HL-60 (cell line): ENCODE results near the gene PSAP.

Experiments used
- POLR2AphosphoS5 ChIP-seq: IDR thresholded peaks from 2 replicates; pipeline ENCODE4 v1.6.1; 2012; ENCODE audit warnings: low read depth
- TF ChIP-seq, protein P1 (sequence below): IDR thresholded peaks from one replicate; pipeline ENCODE4 v1.5.1; 2011; ENCODE audit warnings: low read length, control low read depth, inconsistent platforms; ENCODE audit not compliant: insufficient read depth
- TF ChIP-seq, protein P2 (sequence below): IDR thresholded peaks from 2 replicates; pipeline ENCODE4 v1.6.1; 2012; ENCODE audit warnings: low read depth; ENCODE audit not compliant: insufficient replicate concordance

DNA sequence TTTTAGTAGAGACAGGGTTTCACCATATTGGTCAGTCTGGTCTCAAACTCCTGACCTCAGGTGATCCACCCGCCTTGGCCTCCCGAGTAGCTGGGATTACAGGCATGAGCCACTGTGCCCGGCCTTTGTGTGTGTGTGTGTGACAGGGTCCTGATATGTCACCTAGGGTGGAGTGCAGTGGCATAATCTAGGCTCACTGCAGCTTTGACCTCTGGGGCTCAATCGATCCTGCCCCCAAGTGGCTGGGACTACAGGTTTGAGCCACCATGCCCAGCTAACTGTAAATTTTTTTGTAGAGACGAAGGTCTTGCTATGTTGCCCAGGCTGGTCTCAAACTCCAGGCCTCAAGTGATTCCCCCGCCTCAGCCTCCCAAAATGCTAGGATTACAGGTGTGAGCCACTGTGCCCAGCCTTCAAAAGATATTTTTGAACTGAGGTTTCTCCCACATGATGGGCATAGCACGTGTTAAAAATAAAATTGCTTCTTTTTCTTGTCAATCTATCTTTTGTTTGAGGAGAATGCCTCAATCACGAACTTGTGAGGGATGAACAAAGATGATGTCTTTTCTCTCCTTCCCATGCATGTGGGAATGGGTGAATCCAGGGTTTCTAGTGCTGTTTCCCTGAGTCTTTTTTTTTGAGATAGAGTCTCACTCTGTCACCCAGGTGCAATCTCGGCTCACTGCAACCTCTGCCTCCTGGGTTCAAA is 30.8 kb upstream of the PSAP start:
- no peak for TF ChIP-seq POLR2AphosphoS5
- TF ChIP-seq, protein P1, sequence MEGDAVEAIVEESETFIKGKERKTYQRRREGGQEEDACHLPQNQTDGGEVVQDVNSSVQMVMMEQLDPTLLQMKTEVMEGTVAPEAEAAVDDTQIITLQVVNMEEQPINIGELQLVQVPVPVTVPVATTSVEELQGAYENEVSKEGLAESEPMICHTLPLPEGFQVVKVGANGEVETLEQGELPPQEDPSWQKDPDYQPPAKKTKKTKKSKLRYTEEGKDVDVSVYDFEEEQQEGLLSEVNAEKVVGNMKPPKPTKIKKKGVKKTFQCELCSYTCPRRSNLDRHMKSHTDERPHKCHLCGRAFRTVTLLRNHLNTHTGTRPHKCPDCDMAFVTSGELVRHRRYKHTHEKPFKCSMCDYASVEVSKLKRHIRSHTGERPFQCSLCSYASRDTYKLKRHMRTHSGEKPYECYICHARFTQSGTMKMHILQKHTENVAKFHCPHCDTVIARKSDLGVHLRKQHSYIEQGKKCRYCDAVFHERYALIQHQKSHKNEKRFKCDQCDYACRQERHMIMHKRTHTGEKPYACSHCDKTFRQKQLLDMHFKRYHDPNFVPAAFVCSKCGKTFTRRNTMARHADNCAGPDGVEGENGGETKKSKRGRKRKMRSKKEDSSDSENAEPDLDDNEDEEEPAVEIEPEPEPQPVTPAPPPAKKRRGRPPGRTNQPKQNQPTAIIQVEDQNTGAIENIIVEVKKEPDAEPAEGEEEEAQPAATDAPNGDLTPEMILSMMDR: no peak
- TF ChIP-seq, protein P2, sequence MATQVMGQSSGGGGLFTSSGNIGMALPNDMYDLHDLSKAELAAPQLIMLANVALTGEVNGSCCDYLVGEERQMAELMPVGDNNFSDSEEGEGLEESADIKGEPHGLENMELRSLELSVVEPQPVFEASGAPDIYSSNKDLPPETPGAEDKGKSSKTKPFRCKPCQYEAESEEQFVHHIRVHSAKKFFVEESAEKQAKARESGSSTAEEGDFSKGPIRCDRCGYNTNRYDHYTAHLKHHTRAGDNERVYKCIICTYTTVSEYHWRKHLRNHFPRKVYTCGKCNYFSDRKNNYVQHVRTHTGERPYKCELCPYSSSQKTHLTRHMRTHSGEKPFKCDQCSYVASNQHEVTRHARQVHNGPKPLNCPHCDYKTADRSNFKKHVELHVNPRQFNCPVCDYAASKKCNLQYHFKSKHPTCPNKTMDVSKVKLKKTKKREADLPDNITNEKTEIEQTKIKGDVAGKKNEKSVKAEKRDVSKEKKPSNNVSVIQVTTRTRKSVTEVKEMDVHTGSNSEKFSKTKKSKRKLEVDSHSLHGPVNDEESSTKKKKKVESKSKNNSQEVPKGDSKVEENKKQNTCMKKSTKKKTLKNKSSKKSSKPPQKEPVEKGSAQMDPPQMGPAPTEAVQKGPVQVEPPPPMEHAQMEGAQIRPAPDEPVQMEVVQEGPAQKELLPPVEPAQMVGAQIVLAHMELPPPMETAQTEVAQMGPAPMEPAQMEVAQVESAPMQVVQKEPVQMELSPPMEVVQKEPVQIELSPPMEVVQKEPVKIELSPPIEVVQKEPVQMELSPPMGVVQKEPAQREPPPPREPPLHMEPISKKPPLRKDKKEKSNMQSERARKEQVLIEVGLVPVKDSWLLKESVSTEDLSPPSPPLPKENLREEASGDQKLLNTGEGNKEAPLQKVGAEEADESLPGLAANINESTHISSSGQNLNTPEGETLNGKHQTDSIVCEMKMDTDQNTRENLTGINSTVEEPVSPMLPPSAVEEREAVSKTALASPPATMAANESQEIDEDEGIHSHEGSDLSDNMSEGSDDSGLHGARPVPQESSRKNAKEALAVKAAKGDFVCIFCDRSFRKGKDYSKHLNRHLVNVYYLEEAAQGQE: no peak
